Activated CD4-positive, alpha-beta memory T cell treated with anti-CD3 and anti-CD28 coated beads, Interleukin-2, amount 10 ng/mL, durations not matched to agents 7 days and 5 days (primary cell): ENCODE measurements around the gene THRSP. TPM values are rescaled to one million over a fixed set of nuclear protein-coding genes. Genes with fewer than 3 reads are reported as not detected.

Experiments used
- total RNA-seq, 2 experiments: library from RNA; stranded (reverse); gene quantifications; one replicate each; pipeline ENCODE4 v1.2.3, GENCODE V29; 2021

THRSP gene
- total RNA-seq, 2 experiments from 2014 or later: not detected

Other genes starting within 250 kb of the THRSP start
- gene RSF1, start 243.1 kb upstream of the THRSP start, total RNA-seq: 10 to 100 TPM; 58.6 to 62.5 TPM
- gene AAMDC, start 242.7 kb upstream of the THRSP start, total RNA-seq: 10 to 100 TPM; 14.4 to 15.6 TPM
- gene INTS4, start 69.2 kb upstream of the THRSP start, total RNA-seq: 10 to 100 TPM; 51.2 to 52.0 TPM
- gene KCTD14, start 40.6 kb upstream of the THRSP start, total RNA-seq: under 1 TPM; 0.15 to 0.45 TPM
- 100 to 1,000 TPM; 204 to 210 TPM for gene NDUFC2, start 16.0 kb downstream of the THRSP start, total RNA-seq
- gene ALG8, start 75.8 kb downstream of the THRSP start, total RNA-seq: 10 to 100 TPM; 40.2 to 48.1 TPM
- 1 to 10 TPM; 7.5 to 9.3 TPM for gene KCTD21, start 124.8 kb downstream of the THRSP start, total RNA-seq
- 10 to 100 TPM; 10.8 to 12.1 TPM for gene USP35, start 125.1 kb downstream of the THRSP start, total RNA-seq